ENCODE data around the gene PHB1. TPM values are rescaled to one million over a fixed set of nuclear protein-coding genes. Genes with fewer than 3 reads are reported as not detected.

The PHB1 gene
- total RNA-seq, 4 donors from 2014 or later, result 63.8 to 92.5 (median 86.4) TPM

DNA sequence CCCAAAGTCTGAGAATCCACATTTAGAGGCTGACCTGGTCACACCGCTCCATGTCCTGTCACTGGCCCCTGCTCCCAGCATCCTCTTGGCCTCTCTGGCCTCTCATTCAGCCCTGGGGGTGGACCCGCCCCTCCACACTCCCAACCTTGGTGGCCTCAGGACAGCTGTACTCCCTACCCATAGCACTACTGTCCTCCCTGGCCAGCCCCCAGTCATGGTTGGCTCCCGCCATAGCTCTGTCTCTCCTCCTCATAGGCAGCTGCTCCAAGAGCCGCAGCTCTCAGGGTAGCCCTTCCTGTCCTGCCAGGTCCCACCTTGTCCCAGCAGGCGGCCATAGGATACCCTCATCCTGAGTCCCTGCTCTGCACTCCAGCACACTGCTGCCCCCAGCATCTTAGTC, 38.0 kb upstream of the PHB1 start:
- no peak overlapping the region for H3K4me3 ChIP-seq
- WGBS, result 87% methylated on average over 5 of the region's 5 CpGs

DNA sequence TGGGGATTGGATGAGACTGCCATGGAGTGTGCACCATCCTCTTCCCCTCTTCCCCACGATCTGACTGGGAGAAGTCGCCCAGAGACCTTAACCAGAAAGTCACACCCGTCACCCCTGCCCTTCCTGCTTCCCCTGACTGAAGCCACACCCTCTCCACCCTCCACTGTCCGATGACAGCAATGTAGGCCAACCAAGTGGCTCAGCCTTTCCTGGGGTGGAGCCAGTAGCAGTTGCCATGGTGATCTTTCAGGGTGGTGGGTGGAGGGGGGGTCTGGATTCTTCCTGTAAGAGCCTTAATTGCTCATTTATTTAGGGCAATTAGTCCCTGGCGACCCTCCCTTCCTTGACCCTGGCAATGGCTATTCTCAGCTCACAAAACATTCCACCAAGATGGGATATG, 37.5 kb upstream of the PHB1 start:
- Histone ChIP-seq H3K27ac (no peak overlapping the region), H3K4me3 (no peak overlapping the region), H3K9me3 (no peaks in the 10 kb centered on the region), H3K4me1 (peaks cover 7% of the 10 kb centered on the region), H3K36me3 (no peaks in the 10 kb centered on the region), H3K27me3 (peaks cover 17% of the 10 kb centered on the region)
- TF ChIP-seq, protein P1, sequence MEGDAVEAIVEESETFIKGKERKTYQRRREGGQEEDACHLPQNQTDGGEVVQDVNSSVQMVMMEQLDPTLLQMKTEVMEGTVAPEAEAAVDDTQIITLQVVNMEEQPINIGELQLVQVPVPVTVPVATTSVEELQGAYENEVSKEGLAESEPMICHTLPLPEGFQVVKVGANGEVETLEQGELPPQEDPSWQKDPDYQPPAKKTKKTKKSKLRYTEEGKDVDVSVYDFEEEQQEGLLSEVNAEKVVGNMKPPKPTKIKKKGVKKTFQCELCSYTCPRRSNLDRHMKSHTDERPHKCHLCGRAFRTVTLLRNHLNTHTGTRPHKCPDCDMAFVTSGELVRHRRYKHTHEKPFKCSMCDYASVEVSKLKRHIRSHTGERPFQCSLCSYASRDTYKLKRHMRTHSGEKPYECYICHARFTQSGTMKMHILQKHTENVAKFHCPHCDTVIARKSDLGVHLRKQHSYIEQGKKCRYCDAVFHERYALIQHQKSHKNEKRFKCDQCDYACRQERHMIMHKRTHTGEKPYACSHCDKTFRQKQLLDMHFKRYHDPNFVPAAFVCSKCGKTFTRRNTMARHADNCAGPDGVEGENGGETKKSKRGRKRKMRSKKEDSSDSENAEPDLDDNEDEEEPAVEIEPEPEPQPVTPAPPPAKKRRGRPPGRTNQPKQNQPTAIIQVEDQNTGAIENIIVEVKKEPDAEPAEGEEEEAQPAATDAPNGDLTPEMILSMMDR (IDR thresholded peaks at IDR 0.05), result no peak
- TF ChIP-seq EP300 (IDR thresholded peaks at IDR 0.05) (no peak), POLR2AphosphoS5 (IDR thresholded peaks at IDR 0.05) (no peak), POLR2A (IDR thresholded peaks at IDR 0.05) (no peak)
- WGBS, result 70% methylated on average over 5 of the region's 5 CpGs
- no peak for DNase-seq (ENCODE audit: low spot score in 2 of 2)

More for the DNA sequence above, 38.0 kb upstream of the PHB1 start:
- Histone ChIP-seq H3K27me3 (peaks cover 19% of the 10 kb centered on the region), H3K4me1 (peaks cover 7% of the 10 kb centered on the region), H3K27ac (no peak overlapping the region), H3K36me3 (no peaks in the 10 kb centered on the region), H3K9me3 (no peaks in the 10 kb centered on the region)
- TF ChIP-seq, protein P1 (IDR thresholded peaks at IDR 0.05), result no peak
- DNase-seq (ENCODE audit: low spot score in 2 of 2), result no peak

DNA sequence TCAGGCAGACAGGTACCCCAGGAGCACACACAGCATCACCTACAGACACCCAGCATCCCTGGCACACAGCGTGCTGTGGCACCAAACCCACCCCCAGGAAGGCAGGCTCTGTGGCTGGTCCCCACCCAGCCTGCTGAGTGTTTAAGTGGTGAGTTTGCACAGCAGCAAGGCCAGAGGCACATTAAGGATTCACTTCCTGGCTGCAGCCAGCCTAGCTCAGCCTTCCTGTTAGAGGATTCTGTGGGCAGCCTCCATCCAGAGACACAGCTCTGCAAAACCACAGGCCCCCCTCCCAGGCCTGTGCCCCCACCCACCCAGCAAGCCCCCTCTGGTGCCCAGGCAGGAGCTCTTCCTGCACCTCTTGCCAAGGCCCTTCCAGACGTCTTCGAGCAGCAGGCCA, 36.1 kb upstream of the PHB1 start:
- WGBS, result 86% methylated on average over 1 of the region's 3 CpGs

DNA sequence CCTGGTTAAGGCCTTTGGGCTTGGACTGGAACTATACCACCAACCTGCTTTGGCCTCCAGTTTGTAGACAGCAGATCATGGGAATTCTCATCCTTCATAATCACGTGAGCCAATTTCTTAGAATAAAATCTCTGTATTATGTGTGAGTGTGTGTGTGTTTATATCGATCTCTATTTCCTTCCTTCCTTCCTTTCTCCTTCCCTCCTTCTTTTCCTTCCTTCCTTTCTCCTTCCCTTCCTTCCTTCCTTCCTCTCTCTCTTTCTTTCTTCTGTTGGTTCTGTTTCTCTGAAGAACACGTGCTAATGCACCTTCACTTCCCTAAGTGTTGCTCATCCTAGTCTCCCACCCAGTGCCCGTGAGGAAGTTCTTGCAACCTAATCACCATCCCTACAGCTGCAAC, 35.5 kb upstream of the PHB1 start:
- DNase-seq (ENCODE audit: low spot score in 2 of 2), result no peak
- no peaks in the 10 kb centered on the region for H3K9me3 ChIP-seq
- no peaks in the 10 kb centered on the region for H3K27me3 ChIP-seq
- H3K4me3 ChIP-seq, result no peak overlapping the region
- H3K27ac ChIP-seq, result no peak overlapping the region
- no peaks in the 10 kb centered on the region for H3K36me3 ChIP-seq
- peaks cover 3% of the 10 kb centered on the region for H3K4me1 ChIP-seq
- WGBS, result 80% methylated on average over 4 of the region's 4 CpGs
- TF ChIP-seq POLR2AphosphoS5 (IDR thresholded peaks at IDR 0.05) (no peak), POLR2A (IDR thresholded peaks at IDR 0.05) (no peak), EP300 (IDR thresholded peaks at IDR 0.05) (no peak)
- TF ChIP-seq, protein P1 (IDR thresholded peaks at IDR 0.05), result no peak

More for the DNA sequence above, 36.1 kb upstream of the PHB1 start:
- no peak overlapping the region for H3K4me3 ChIP-seq
- no peak overlapping the region for H3K27ac ChIP-seq
- no peak for DNase-seq (ENCODE audit: low spot score in 2 of 2)
- no peaks in the 10 kb centered on the region for H3K9me3 ChIP-seq
- TF ChIP-seq, protein P1 (IDR thresholded peaks at IDR 0.05), result no peak
- TF ChIP-seq POLR2AphosphoS5 (IDR thresholded peaks at IDR 0.05), result no peak
- no peak for TF ChIP-seq POLR2A (IDR thresholded peaks at IDR 0.05)
- no peak for TF ChIP-seq EP300 (IDR thresholded peaks at IDR 0.05)
- H3K27me3 ChIP-seq, result peaks cover 5% of the 10 kb centered on the region
- H3K36me3 ChIP-seq, result no peaks in the 10 kb centered on the region
- H3K4me1 ChIP-seq, result peaks cover 3% of the 10 kb centered on the region

DNA sequence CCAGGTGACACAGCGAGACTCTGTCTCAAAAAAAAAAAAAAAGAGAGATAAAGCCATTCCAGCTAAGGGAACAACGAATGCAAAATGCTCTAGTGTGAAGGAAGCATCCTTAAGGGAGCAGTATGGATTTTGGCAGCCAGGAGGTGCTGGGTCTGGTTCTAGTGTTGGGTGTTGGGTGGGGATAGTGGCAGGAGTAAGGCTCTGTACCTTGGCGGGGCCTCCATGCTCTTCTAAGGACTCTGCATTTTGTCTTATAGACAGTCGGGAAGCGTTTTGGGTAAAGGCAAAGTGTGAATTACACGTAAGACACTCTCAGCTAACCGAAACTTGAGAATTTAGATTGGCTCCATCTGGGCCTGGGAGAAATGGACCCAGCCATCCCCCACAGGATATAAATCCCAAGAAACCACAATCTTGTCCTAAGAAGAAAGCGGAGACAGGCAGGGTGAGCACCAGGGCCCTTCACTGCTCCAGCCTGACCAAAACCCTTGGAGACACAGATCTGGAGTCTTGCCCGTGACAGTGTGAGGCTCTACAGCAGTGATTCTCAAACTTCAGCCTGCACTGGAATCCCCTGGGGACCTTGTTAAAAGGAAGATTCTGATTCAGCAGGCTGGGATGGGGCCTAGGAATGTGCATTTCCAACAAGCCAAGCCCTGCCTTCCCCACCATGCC, 33.1 kb upstream of the PHB1 start:
- 81% methylated on average over 9 of the region's 9 CpGs for WGBS
- Histone ChIP-seq H3K4me1 (peaks cover 7% of the 10 kb centered on the region), H3K27me3 (peaks cover 8% of the 10 kb centered on the region), H3K4me3 (no peak overlapping the region), H3K27ac (no peak overlapping the region), H3K9me3 (no peaks in the 10 kb centered on the region), H3K36me3 (no peaks in the 10 kb centered on the region)
- no peak for TF ChIP-seq EP300 (IDR thresholded peaks at IDR 0.05)
- TF ChIP-seq, protein P1 (IDR thresholded peaks at IDR 0.05), result no peak
- no peak for TF ChIP-seq POLR2A (IDR thresholded peaks at IDR 0.05)
- no peak for TF ChIP-seq POLR2AphosphoS5 (IDR thresholded peaks at IDR 0.05)
- no peak for DNase-seq (ENCODE audit: low spot score in 2 of 2)
